Trophoblast cell (in vitro differentiated cells and primary cell): ENCODE data around the gene EPHB2.

Experiments used
- DNase-seq, 2 donors: peaks; one replicate each; pipeline ENCODE4 v3.0.0-alpha.2; 2016
- H2AFZ ChIP-seq: 2 replicates; pipeline ENCODE4 v1.6.1; 2013; ENCODE audit warnings: low read length, moderate library complexity, mild to moderate bottlenecking; ENCODE audit not compliant: insufficient read depth, poor library complexity
- H2AK5ac ChIP-seq: 2 replicates; pipeline ENCODE4 v1.6.1; 2013; ENCODE audit warnings: mild to moderate bottlenecking, low read length
- H2BK120ac ChIP-seq: 2 replicates; pipeline ENCODE4 v1.6.1; 2013; ENCODE audit warnings: low read length, mild to moderate bottlenecking, moderate library complexity; ENCODE audit not compliant: insufficient read depth, poor library complexity
- H2BK12ac ChIP-seq: 2 replicates; pipeline ENCODE4 v1.6.1; 2013; ENCODE audit warnings: mild to moderate bottlenecking, low read length, moderate library complexity
- H2BK5ac ChIP-seq: 2 replicates; pipeline ENCODE4 v1.6.1; 2013; ENCODE audit warnings: low read length, low read depth, moderate library complexity, mild to moderate bottlenecking; ENCODE audit not compliant: poor library complexity
- H3K14ac ChIP-seq: 2 replicates; pipeline ENCODE4 v1.6.1; 2013; ENCODE audit warnings: mild to moderate bottlenecking, low read length
- H3K18ac ChIP-seq: 2 replicates; pipeline ENCODE4 v1.6.1; 2013; ENCODE audit warnings: mild to moderate bottlenecking, low read length
- H3K23ac ChIP-seq: 2 replicates; pipeline ENCODE4 v1.6.1; 2013; ENCODE audit warnings: low read length
- H3K27ac ChIP-seq: 2 replicates; pipeline ENCODE4 v1.5.1; 2013; ENCODE audit warnings: low read depth, mild to moderate bottlenecking, inconsistent platforms, low read length, moderate library complexity
- H3K27me3 ChIP-seq: 2 replicates; pipeline ENCODE4 v1.6.1; 2013; ENCODE audit warnings: inconsistent platforms, mild to moderate bottlenecking, low read length, moderate library complexity; ENCODE audit not compliant: insufficient read depth
- H3K36me3 ChIP-seq, 2 experiments: 1 replicate in 1 of 2; 2 replicates in 1 of 2; pipeline ENCODE4 v1.6.1; 2013; ENCODE audit warnings: low read length in 2 of 2, mild to moderate bottlenecking in 2 of 2, moderate library complexity in 1 of 2; ENCODE audit not compliant: insufficient read depth in 2 of 2, control insufficient read depth in 1 of 2
- H3K4ac ChIP-seq: 2 replicates; pipeline ENCODE4 v1.6.1; 2013; ENCODE audit warnings: low read depth, mild to moderate bottlenecking, low read length, moderate library complexity
- H3K4me1 ChIP-seq, 2 experiments: 1 replicate in 1 of 2; 2 replicates in 1 of 2; pipeline ENCODE4 v1.6.1; 2013; ENCODE audit warnings: low read length in 2 of 2, mild to moderate bottlenecking in 2 of 2, moderate library complexity in 1 of 2; ENCODE audit not compliant: insufficient read depth in 2 of 2, control insufficient read depth in 1 of 2
- H3K4me2 ChIP-seq: 2 replicates; pipeline ENCODE4 v1.6.1; 2013; ENCODE audit warnings: inconsistent platforms, mild to moderate bottlenecking, low read length, moderate library complexity
- H3K4me3 ChIP-seq: 2 replicates; pipeline ENCODE4 v1.5.1; 2013; ENCODE audit warnings: mild to moderate bottlenecking, low read depth, low read length, inconsistent platforms
- H3K79me1 ChIP-seq: one replicate; pipeline ENCODE4 v1.6.1; 2013; ENCODE audit warnings: low read length
- H3K79me2 ChIP-seq: 2 replicates; pipeline ENCODE4 v1.6.1; 2013; ENCODE audit warnings: low read length, mild to moderate bottlenecking; ENCODE audit not compliant: control insufficient read depth, insufficient read depth, poor library complexity
- H3K9ac ChIP-seq: 2 replicates; pipeline ENCODE4 v1.6.1; 2013; ENCODE audit warnings: mild to moderate bottlenecking, low read length
- H3K9me3 ChIP-seq: 2 replicates; pipeline ENCODE4 v1.6.1; 2013; ENCODE audit warnings: low read depth, mild to moderate bottlenecking, control low read depth, inconsistent platforms, low read length; ENCODE audit not compliant: insufficient read depth
- H4K12ac ChIP-seq: 2 replicates; pipeline ENCODE4 v1.6.1; 2013; ENCODE audit warnings: low read depth, mild to moderate bottlenecking, low read length, moderate library complexity
- H4K8ac ChIP-seq: 2 replicates; pipeline ENCODE4 v1.6.1; 2013; ENCODE audit warnings: low read depth, mild to moderate bottlenecking, low read length, moderate library complexity
- H4K91ac ChIP-seq: one replicate; pipeline ENCODE4 v1.6.1; 2013; ENCODE audit warnings: low read depth, mild to moderate bottlenecking, low read length, moderate library complexity
- WGBS: extraction: QIAGEN DNeasy Blood & Tissue Kit; methylation state at CpG from one replicate; pipeline ENCODE4 v1.1.7; 2013; ENCODE audit warnings: missing lambda C conversion rate; ENCODE audit not compliant: insufficient read length, insufficient coverage; ENCODE audit errors: extremely low coverage; 5-methylcytosine and 5-hydroxymethylcytosine counted together

EPHB2 gene

DNA sequence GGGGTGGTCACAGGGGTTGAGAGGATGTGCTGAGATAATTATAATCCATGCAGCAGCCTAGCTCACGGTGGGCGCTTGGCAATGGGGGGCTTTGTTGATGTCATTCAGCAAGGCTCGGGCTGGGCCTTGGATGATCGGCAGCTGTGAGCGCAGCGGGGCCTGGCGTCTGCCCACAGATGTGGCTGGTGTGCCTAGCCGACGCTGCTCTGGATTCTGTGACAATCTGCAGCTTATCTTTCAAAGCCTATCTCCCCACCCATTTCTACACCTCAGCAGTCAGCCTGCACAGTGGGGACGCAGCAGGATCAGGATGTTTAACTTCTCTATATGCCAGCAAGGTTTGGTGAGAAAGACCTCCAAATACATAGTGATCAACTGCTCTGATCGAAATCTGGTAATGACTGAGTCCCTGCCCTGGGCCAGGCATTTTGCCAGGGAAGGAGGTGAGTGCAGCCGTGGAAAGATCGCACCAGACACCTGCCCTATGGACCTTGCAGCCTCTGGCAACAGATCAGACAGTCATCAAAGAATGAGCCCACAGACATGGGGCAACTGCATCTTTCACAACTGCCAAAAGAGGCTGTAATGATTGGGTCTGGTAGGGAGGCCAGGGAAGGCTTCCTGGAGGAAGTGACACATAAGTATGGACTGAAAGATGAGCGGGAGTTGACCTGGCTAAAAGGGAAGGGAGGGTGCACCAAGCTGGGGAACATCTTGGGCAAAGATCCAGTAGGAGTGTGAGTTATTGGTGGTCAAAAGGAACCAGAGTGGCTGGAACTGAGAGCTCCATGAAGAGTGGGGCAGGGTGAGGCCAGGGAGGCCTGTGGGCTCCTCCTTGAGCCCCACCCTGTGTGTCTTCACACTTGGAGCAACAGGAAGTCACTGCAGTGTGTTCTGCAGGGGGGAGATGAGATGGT lies 35.3 kb downstream of the EPHB2 start:
- Histone ChIP-seq H3K9me3 (no peaks in the 10 kb centered on the region), H3K27ac (no peak overlapping the region), H3K4ac (no peak overlapping the region), H3K4me2 (no peak overlapping the region), H3K27me3 (no peaks in the 10 kb centered on the region), H3K79me2 (no peaks in the 10 kb centered on the region), H3K9ac (no peak overlapping the region), H2AFZ (no peak overlapping the region), H2BK5ac (no peak overlapping the region), H3K4me3 (no peak overlapping the region), H3K23ac (no peak overlapping the region), H3K79me1 (no peaks in the 10 kb centered on the region), H2AK5ac (no peak overlapping the region), H2BK12ac (no peak overlapping the region), H4K91ac (no peak overlapping the region), H3K18ac (no peak overlapping the region), H4K8ac (no peak overlapping the region), H4K12ac (no peak overlapping the region), H2BK120ac (no peak overlapping the region), H3K14ac (no peak overlapping the region), H3K36me3 (no peaks in the 10 kb centered on the region), H3K4me1 (peaks cover 0 to 4% of the 10 kb centered on the region in 2 experiments)
- peak; percentile 65 to 69 for DNase-seq
- no CpG with 5 or more reads among the region's 14 CpGs for WGBS

DNA sequence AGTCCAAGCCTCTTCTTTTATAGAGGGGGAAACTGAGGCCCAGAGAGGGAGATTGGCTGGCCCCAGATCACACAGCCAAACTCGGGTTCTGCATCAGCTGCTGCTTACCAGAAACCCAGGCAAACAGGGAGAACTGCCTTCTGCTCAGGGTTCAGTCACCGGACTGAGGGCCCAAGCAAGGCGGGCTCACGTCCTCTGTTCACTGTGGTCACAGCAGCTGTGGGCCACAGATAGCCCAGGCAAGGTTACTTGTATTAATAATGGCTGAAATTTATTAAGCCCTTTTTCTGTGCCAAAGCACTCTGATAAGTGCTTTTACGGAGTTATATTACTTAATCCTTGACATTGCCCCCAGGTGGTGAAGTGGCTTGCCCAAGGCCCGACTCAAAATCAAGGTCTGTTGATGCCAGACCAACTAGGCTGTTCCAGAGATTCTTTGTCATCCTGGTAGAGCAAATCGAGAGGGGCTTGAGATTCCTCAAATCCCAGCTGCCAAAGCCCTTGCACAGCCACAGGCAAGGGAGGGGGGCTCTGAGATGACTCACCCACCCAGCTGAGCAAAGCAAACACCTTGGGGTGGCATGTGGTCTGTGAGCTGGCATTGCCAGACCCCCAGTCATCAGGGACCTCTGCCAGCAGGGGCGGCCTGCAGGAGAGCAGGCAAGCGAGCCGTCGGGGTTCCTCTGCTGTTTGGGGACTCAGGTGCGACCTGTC lies 36.5 kb downstream of the EPHB2 start:
- WGBS, result no CpG with 5 or more reads among the region's 12 CpGs
- Histone ChIP-seq H3K23ac (no peak overlapping the region), H3K4ac (no peak overlapping the region), H3K9me3 (no peaks in the 10 kb centered on the region), H2AK5ac (no peak overlapping the region), H2BK12ac (no peak overlapping the region), H3K36me3 (no peaks in the 10 kb centered on the region), H4K12ac (no peak overlapping the region), H3K4me3 (no peak overlapping the region), H3K4me2 (no peak overlapping the region), H2BK120ac (no peak overlapping the region), H3K27me3 (no peaks in the 10 kb centered on the region), H3K18ac (no peak overlapping the region), H2BK5ac (no peak overlapping the region), H2AFZ (no peak overlapping the region), H3K14ac (no peak overlapping the region), H3K9ac (no peak overlapping the region), H3K79me1 (no peaks in the 10 kb centered on the region), H3K79me2 (no peaks in the 10 kb centered on the region), H4K8ac (no peak overlapping the region), H4K91ac (no peak overlapping the region), H3K4me1 (peaks cover 0 to 12% of the 10 kb centered on the region in 2 experiments), H3K27ac (no peak overlapping the region)
- peak in 1 of 2 donors; percentile 8 for DNase-seq

DNA sequence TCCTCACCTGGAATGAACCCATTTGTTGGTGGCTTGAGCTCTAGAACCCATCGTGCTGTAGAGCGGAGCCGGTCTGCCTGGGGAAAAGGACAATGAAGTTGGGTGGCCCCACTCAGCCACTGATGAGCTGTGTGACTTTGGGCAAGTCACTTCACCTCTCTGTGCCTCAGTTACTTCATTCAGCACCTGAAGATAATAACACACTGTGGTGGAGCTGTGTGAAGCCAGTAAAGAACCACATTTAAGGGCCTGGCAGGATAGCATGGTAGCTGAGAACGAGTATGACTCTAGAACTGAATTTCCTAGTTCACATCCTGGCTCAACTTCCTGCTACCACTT lies 37.1 kb downstream of the EPHB2 start:
- H3K18ac ChIP-seq, result no peak overlapping the region
- no CpG with 5 or more reads among the region's 4 CpGs for WGBS
- no peak overlapping the region for H4K12ac ChIP-seq
- no peak overlapping the region for H3K23ac ChIP-seq
- no peak overlapping the region for H3K9ac ChIP-seq
- H3K27me3 ChIP-seq, result no peaks in the 10 kb centered on the region
- H3K4me2 ChIP-seq, result no peak overlapping the region
- H3K9me3 ChIP-seq, result no peaks in the 10 kb centered on the region
- no peak overlapping the region for H4K8ac ChIP-seq
- H3K14ac ChIP-seq, result no peak overlapping the region
- H3K79me1 ChIP-seq, result no peaks in the 10 kb centered on the region
- no peak for DNase-seq
- H3K4ac ChIP-seq, result no peak overlapping the region
- H3K4me1 ChIP-seq, result peaks cover 0 to 12% of the 10 kb centered on the region in 2 experiments
- H3K4me3 ChIP-seq, result no peak overlapping the region
- H3K79me2 ChIP-seq, result no peaks in the 10 kb centered on the region
- H2BK5ac ChIP-seq, result no peak overlapping the region
- no peak overlapping the region for H2AFZ ChIP-seq
- H4K91ac ChIP-seq, result no peak overlapping the region
- H3K36me3 ChIP-seq, result no peaks in the 10 kb centered on the region
- H2BK120ac ChIP-seq, result no peak overlapping the region
- no peak overlapping the region for H2AK5ac ChIP-seq
- no peak overlapping the region for H2BK12ac ChIP-seq
- no peak overlapping the region for H3K27ac ChIP-seq

DNA sequence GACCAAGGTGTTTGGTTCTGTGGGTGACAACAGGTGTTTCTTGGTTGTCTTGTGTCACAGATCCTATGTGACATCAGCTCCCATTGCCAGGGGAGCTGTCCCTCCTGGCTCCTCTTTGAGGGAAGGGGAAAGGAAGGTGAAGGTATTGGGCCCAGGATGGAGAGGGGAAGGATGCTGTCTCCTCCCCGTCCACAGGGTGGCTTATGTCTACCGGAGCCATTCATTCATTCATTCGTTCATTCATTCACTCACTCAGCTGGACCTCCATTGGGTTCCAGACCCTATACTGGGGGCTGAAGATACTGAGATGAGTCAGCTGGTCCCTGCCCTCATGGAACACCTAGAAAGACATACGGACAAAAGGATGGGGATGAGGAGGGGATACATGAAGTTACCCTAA lies 38.9 kb downstream of the EPHB2 start:
- Histone ChIP-seq H3K4me1 (peaks cover 0 to 12% of the 10 kb centered on the region in 2 experiments), H3K4ac (no peak overlapping the region), H3K36me3 (no peaks in the 10 kb centered on the region), H2AK5ac (no peak overlapping the region), H3K18ac (no peak overlapping the region), H2BK5ac (no peak overlapping the region), H2BK12ac (no peak overlapping the region), H3K9me3 (no peaks in the 10 kb centered on the region), H3K9ac (no peak overlapping the region), H3K79me1 (no peaks in the 10 kb centered on the region), H3K4me2 (no peak overlapping the region), H3K27ac (no peak overlapping the region), H4K12ac (no peak overlapping the region), H4K8ac (no peak overlapping the region), H2AFZ (no peak overlapping the region), H3K27me3 (no peaks in the 10 kb centered on the region), H3K23ac (no peak overlapping the region), H3K4me3 (no peak overlapping the region), H4K91ac (no peak overlapping the region), H2BK120ac (no peak overlapping the region), H3K14ac (no peak overlapping the region), H3K79me2 (no peaks in the 10 kb centered on the region)
- DNase-seq, result no peak
- WGBS, result no CpG with 5 or more reads among the region's 4 CpGs
